Esophagus squamous epithelium (tissue), 5 donors: ENCODE results near the gene ZC3H10. TPM values are rescaled to one million over a fixed set of nuclear protein-coding genes. Genes with fewer than 3 reads are reported as not detected.

Experiments used
- DNase-seq: peaks from one replicate; lab custom pipeline; 2025; lab: John Stamatoyannopoulos, UW
- H3K27ac ChIP-seq, 4 donors: fragments of 200-600 bp; sonication (generic); one replicate each; pipeline ENCODE4 v1.5.1; 2016 to 2019; ENCODE audit warnings: mild to moderate bottlenecking in 1 of 4
- H3K27me3 ChIP-seq, 4 donors: fragments of 200-600 bp; sonication (generic); 1 replicate in 3 of 4; 2 replicates in 1 of 4; pipeline versions ENCODE4 v1.5.1 to v1.6.0; 2017 to 2021; ENCODE audit warnings: antibody characterized with exemption in 1 of 4
- H3K36me3 ChIP-seq, 3 donors: fragments of 200-600 bp; sonication (generic); one replicate each; pipeline ENCODE4 v1.5.1; 2016 to 2019
- H3K4me1 ChIP-seq, 3 donors: fragments of 200-600 bp; sonication (generic); one replicate each; pipeline ENCODE4 v1.5.1; 2017 to 2019
- H3K4me3 ChIP-seq, 4 donors: fragments of 200-600 bp; sonication (generic); 1 replicate in 3 of 4; 2 replicates in 1 of 4; pipeline ENCODE4 v1.5.1; 2016 to 2019; ENCODE audit warnings: mild to moderate bottlenecking in 2 of 4, moderate library complexity in 1 of 4
- H3K9me3 ChIP-seq, 3 donors: fragments of 200-600 bp; sonication (generic); one replicate each; pipeline ENCODE4 v1.5.1; 2016 to 2019
- POLR2A ChIP-seq, 4 donors: fragments of 450-650 bp; IDR thresholded peaks; one replicate each; pipeline ENCODE4 v1.6.1; 2017; ENCODE audit warnings: antibody characterized with exemption in 4 of 4, mild to moderate bottlenecking in 4 of 4, moderate library complexity in 3 of 4
- WGBS, 2 donors: methylation state at CpG; one replicate each; pipeline ENCODE4 v1.1.5; 2018; 5-methylcytosine and 5-hydroxymethylcytosine counted together
- intact Hi-C: fragments of 100-400 bp; cut with DNase I; formaldehyde crosslinking; loops from one replicate; pipeline ENCODE4 v1.15.0; 2022
- total RNA-seq, 4 donors: library from RNA; depleted of rRNA; stranded (reverse); fragments of >200 nt; gene quantifications; one replicate each; pipeline ENCODE4 v1.1.0, GENCODE V29; 2016
- TF ChIP-seq, protein P1 (sequence below), 6 experiments: fragments of 450-650 bp in 4 of 6; fragments of 200-600 bp in 2 of 6; sonication (generic) in 2 of 6; IDR thresholded peaks; one replicate each; pipeline ENCODE4 v1.5.1; 2016 to 2019; ENCODE audit warnings: antibody characterized with exemption in 6 of 6, mild to moderate bottlenecking in 4 of 6, moderate library complexity in 4 of 6
- donor health status: DM: yes; HTN: yes; CAD: no.

The ZC3H10 gene
- total RNA-seq, 4 donors from 2014 or later: 1.5 to 3.8 (median 2.3) TPM

DNA sequence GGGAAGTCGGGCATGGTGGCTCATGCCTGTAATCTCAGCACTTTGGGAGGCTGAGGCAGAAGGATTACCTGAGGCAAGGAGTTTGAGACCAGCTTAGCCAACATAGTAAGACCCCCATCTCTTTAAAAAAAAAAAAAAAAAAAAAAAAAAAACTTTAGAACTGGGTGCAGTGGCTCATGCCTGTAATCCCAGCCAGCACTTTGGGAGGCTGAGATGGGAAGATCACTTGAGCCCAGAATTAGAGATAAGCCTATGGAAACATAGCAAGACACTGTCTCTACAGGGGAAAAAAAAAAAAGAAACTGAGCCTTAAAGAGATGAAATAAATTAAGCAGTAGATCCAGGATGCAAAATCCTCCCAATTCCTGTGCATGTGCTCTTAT is 15.4 kb upstream of the ZC3H10 start:
- H3K4me3 ChIP-seq: no peak overlapping the region
- H3K27me3 ChIP-seq: no peaks in the 10 kb centered on the region
- H3K36me3 ChIP-seq: peaks cover 0 to 66% (median 7%) of the 10 kb centered on the region in 3 donors
- no peak for DNase-seq
- intact Hi-C loops: loop anchor here (10.0 kb wide), 1 partner anchor 58 kb away; the partner anchor contains the start of gene RPS26
- H3K27ac ChIP-seq: peak overlapping the region in 3 of 4 donors; percentile 22 to 94 (median 94)
- TF ChIP-seq, protein P1, sequence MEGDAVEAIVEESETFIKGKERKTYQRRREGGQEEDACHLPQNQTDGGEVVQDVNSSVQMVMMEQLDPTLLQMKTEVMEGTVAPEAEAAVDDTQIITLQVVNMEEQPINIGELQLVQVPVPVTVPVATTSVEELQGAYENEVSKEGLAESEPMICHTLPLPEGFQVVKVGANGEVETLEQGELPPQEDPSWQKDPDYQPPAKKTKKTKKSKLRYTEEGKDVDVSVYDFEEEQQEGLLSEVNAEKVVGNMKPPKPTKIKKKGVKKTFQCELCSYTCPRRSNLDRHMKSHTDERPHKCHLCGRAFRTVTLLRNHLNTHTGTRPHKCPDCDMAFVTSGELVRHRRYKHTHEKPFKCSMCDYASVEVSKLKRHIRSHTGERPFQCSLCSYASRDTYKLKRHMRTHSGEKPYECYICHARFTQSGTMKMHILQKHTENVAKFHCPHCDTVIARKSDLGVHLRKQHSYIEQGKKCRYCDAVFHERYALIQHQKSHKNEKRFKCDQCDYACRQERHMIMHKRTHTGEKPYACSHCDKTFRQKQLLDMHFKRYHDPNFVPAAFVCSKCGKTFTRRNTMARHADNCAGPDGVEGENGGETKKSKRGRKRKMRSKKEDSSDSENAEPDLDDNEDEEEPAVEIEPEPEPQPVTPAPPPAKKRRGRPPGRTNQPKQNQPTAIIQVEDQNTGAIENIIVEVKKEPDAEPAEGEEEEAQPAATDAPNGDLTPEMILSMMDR (IDR thresholded peaks at IDR 0.05): no peak
- no peak for TF ChIP-seq POLR2A (IDR thresholded peaks at IDR 0.05)
- 67 to 73% methylated on average over 1 of the region's 1 CpG for WGBS, 2 donors
- no peaks in the 10 kb centered on the region for H3K9me3 ChIP-seq
- peaks cover 10 to 61% (median 25%) of the 10 kb centered on the region in 3 donors for H3K4me1 ChIP-seq

DNA sequence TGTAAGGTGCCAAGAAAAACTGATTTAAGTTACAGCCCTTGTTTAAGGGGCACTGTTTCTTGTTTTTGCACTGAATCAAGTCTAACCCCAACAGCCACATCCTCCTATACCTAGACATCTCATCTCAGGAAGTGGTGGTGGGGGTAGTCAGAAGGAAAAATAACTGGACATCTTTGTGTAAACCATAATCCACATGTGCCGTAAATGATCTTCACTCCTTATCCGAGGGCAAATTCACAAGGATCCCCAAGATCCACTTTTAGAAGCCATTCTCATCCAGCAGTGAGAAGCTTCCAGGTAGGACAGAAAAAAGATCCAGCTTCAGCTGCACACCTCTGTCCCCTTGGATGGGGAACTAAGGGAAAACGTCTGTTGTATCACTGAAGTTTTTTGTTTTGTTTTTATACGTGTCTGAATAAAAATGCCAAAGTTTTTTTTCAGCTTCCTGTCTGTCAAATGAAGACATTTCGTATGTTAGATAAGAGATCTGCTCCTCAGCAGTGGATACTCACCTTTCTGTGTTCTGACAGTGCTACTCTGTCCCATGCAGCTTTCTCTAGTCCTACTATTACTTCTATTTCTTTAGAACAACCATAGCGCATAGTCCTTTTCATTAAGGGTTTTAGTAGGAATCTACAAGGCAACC is 14.9 kb upstream of the ZC3H10 start:
- Histone ChIP-seq H3K36me3 (peaks cover 0 to 66% (median 12%) of the 10 kb centered on the region in 3 donors), H3K27me3 (no peaks in the 10 kb centered on the region), H3K9me3 (no peaks in the 10 kb centered on the region), H3K4me1 (peaks cover 10 to 61% (median 25%) of the 10 kb centered on the region in 3 donors), H3K4me3 (peak overlapping the region; percentile 85 to 97 (median 89)), H3K27ac (peak overlapping the region; percentile 90 to 95 (median 94))
- whole genome bisulfite sequencing, 2 donors: 38 to 41% methylated on average over 6 of the region's 6 CpGs
- TF ChIP-seq POLR2A (IDR thresholded peaks at IDR 0.05): no peak
- TF ChIP-seq, protein P1 (IDR thresholded peaks at IDR 0.05): no peak
- intact Hi-C loops: loop anchor here (10.0 kb wide), 1 partner anchor 58 kb away; the partner anchor contains the start of gene RPS26
- no peak for DNase-seq

DNA sequence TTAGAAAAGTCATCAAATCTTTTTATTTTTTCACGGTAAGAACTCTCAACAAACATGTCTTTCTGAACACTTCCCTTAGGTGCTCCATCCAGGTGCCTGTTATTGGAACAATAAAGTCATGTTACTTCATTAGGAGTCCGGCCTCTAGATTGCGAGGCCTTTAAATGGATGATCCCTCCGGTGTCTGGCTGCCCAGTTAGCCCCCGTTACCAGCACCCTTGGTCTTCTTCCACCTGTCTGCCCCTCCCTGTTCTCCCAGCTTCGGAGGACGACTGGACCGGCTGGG is 14.3 kb upstream of the ZC3H10 start:
- intact Hi-C loops: loop anchor here (10.0 kb wide), 1 partner anchor 59 kb away; the partner anchor contains the start of gene RPS26
- WGBS, 2 donors: 1 to 2% methylated on average over 8 of the region's 8 CpGs
- Histone ChIP-seq H3K36me3 (peaks cover 0 to 66% (median 17%) of the 10 kb centered on the region in 3 donors), H3K9me3 (no peaks in the 10 kb centered on the region), H3K27me3 (no peaks in the 10 kb centered on the region), H3K27ac (peak overlapping the region; percentile 90 to 95 (median 94)), H3K4me3 (peak overlapping the region; percentile 85 to 97 (median 89)), H3K4me1 (peaks cover 10 to 61% (median 25%) of the 10 kb centered on the region in 3 donors)
- DNase-seq: no peak
- no peak for TF ChIP-seq POLR2A (IDR thresholded peaks at IDR 0.05)
- TF ChIP-seq, protein P1 (IDR thresholded peaks at IDR 0.05): no peak

DNA sequence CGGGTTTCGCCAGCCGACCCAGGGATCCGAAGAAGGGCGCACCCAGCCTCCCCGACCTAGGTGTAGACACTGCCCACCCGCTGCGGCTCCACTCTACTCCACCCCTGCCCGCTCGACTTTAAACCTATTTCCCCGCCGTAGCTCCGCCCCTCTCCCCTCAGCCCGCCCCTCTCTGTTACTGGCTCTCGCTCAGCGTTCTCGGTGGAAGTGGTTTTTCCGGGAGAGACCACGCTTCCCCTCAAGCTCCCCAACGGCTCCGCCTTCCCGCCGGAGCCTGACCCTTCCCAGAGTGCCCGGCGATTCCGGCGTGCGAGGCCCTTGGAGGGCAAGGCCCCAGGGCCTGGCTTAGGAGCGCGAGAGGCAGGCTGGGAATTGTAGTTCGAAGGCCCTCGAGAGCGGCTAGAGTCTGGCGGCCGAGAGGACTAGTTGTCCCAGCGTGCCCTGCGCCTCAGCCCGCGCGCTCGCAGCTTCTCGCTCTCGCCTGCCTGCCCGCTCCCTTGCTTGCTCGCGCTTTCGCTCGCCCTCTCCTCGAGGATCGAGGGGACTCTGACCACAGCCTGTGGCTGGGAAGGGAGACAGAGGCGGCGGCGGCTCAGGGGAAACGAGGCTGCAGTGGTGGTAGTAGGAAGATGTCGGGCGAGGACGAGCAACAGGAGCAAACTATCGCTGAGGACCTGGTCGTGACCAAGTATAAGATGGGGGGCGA is 13.8 kb upstream of the ZC3H10 start, which contains the start of gene PA2G4:
PA2G4 (plus strand) TSS at position 451 of the 706 bp plus-strand sequence; CDS start at position 630, 179 bp downstream.
- DNase-seq: peak; percentile 87
- Histone ChIP-seq H3K27ac (peak within 1 kb of the TSS; percentile 90 to 95 (median 94)), H3K4me3 (peak within 1 kb of the TSS; percentile 85 to 97 (median 89)), H3K27me3 (no peaks in the 10 kb centered on the region), H3K36me3 (peaks cover 3 to 66% (median 22%) of the 10 kb centered on the region in 3 donors), H3K4me1 (peaks cover 10 to 61% (median 25%) of the 10 kb centered on the region in 3 donors), H3K9me3 (no peaks in the 10 kb centered on the region)
- TF ChIP-seq POLR2A (IDR thresholded peaks at IDR 0.05): peak in 3 of 4 donors; percentile 63 to 79 (median 73)
- TF ChIP-seq, protein P1 (IDR thresholded peaks at IDR 0.05): peak in 3 of 6 experiments; percentile 11 to 25 (median 12)
- 1 to 2% methylated on average over 8 to 37 of the region's 60 CpGs for WGBS, 2 donors
- intact Hi-C loops: loop anchor here (10.0 kb wide), 1 partner anchor 59 kb away; the partner anchor contains the start of gene RPS26
